ENCODE data around the gene MYOM1.

DNA sequence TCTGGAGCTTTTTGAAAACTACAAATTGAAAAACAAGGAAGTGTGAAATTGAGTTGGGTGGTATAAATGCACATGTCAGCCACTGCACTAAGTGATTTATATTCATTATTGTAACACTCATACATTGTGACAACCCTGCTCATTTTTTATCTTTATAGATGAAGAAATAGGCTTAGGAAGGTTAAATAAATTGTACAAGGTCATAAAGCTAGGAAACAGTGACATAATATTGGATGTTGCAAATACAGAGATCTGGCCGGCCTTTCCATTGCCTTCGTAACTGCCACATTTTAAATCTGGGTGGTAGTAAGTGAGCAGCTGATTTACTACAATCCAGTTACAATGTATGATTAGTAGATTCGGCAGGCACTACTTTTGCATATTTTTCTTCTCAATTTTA, 130.2 kb downstream of the MYOM1 start:
- TF ChIP-seq, protein P1, sequence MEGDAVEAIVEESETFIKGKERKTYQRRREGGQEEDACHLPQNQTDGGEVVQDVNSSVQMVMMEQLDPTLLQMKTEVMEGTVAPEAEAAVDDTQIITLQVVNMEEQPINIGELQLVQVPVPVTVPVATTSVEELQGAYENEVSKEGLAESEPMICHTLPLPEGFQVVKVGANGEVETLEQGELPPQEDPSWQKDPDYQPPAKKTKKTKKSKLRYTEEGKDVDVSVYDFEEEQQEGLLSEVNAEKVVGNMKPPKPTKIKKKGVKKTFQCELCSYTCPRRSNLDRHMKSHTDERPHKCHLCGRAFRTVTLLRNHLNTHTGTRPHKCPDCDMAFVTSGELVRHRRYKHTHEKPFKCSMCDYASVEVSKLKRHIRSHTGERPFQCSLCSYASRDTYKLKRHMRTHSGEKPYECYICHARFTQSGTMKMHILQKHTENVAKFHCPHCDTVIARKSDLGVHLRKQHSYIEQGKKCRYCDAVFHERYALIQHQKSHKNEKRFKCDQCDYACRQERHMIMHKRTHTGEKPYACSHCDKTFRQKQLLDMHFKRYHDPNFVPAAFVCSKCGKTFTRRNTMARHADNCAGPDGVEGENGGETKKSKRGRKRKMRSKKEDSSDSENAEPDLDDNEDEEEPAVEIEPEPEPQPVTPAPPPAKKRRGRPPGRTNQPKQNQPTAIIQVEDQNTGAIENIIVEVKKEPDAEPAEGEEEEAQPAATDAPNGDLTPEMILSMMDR (IDR thresholded peaks at IDR 0.05; ENCODE audit: insufficient read depth, low read depth, low read length): no peak
- no peak for TF ChIP-seq EZH2 (IDR thresholded peaks at IDR 0.05; ENCODE audit: insufficient read depth, low read length)

Data from astrocyte (in vitro differentiated cells and primary cell).